Measurements from ENCODE around the gene CEP41. TPM values are rescaled to one million over a fixed set of nuclear protein-coding genes. Genes with fewer than 3 reads are reported as not detected.
A peak's percentile ranks its signal among the peaks of the same experiment; 100 is the strongest.

CEP41 gene
- total and polyA plus RNA-seq, 4 donors, result 2.3 to 3.5 (median 2.8) TPM

DNA sequence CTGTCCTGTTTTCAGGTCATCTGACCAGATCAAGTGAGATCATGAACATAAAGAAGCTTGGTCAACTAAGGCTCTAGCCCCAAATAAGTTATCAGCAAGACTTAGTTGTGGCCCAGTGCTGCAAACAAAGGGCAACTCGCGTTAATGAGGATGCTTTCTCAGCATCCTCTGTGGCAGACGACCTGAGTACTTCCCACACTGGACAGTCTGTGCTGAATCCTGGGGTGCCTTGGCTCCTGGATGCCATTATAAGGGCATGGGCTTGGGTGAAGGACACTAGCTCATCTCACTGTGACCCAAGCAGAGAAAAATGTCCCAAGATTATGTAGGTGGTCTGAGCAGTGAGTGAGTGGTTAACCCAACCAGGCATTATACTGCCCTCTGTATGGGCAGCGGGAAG is 82.3 kb downstream of the CEP41 start:
- Histone ChIP-seq H3K36me3 (ENCODE audit: control insufficient read depth in 4 of 4, insufficient read depth in 3 of 4, low read depth in 1 of 4, low read length in 3 of 4) (no peaks in the 10 kb centered on the region), H3K4me3 (ENCODE audit: low read depth in 1 of 3, low read length in 3 of 3) (no peak overlapping the region), H3K9me3 (ENCODE audit: control insufficient read depth in 4 of 4, low read length in 3 of 4) (peaks cover 3 to 11% (median 5%) of the 10 kb centered on the region in 4 donors), H3K27me3 (ENCODE audit: control insufficient read depth in 4 of 4, insufficient read depth in 4 of 4, low read length in 3 of 4) (no peaks in the 10 kb centered on the region), H3K9ac (ENCODE audit: low read depth in 1 of 2, low read length in 2 of 2) (no peak overlapping the region), H3K4me1 (ENCODE audit: control insufficient read depth in 4 of 4, insufficient read depth in 4 of 4, low read length in 3 of 4) (no peaks in the 10 kb centered on the region), H3K27ac (ENCODE audit: low read depth in 1 of 2, low read length in 2 of 2) (no peak overlapping the region)
- WGBS, result 87% methylated on average over 4 of the region's 4 CpGs
- DNase-seq (ENCODE audit: low spot score), result no peak
- no peak for TF ChIP-seq HNF4A (conservative IDR thresholded peaks at IDR 0.05)

DNA sequence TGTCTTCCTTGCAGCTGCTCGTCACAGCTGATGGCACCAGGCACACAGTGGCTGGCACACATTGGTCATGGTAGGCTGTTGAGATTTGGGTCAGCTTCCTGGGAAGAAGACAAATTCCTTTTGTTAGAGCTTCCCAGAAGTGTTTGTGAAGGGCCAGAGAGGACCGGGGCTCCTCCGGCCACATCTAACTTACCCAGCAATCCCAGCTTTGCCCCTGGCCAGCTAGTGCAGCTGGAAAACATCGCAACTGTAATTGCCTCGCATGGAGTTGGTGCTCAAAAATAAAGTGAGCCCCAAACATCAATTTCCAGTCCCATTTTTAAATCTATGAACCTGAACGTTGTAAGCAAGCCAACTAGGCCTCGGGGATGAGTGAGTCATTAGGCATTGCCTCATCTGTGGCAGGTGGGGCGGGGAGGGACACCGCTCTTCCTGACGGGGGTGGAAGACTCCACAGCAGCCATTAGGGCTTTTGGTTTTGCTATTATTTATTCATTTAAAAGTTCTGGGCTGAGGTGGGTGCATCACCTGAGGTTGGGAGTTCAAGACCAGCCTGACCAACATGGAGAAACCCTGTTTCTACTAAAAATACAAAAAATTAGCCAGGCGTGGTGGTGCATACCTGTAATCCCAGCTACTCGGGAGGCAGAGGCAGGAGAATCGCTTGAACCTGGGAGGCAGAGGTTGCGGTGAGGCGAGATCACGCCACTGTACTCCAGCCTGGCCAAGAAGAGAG is 83.8 kb downstream of the CEP41 start:
- WGBS, result 86% methylated on average over 16 of the region's 16 CpGs
- Histone ChIP-seq H3K4me1 (ENCODE audit: control insufficient read depth in 4 of 4, insufficient read depth in 4 of 4, low read length in 3 of 4) (no peaks in the 10 kb centered on the region), H3K9me3 (ENCODE audit: control insufficient read depth in 4 of 4, low read length in 3 of 4) (peaks cover 3 to 11% (median 5%) of the 10 kb centered on the region in 4 donors), H3K9ac (ENCODE audit: low read depth in 1 of 2, low read length in 2 of 2) (no peak overlapping the region), H3K4me3 (ENCODE audit: low read depth in 1 of 3, low read length in 3 of 3) (no peak overlapping the region), H3K36me3 (ENCODE audit: control insufficient read depth in 4 of 4, insufficient read depth in 3 of 4, low read depth in 1 of 4, low read length in 3 of 4) (no peaks in the 10 kb centered on the region), H3K27ac (ENCODE audit: low read depth in 1 of 2, low read length in 2 of 2) (no peak overlapping the region), H3K27me3 (ENCODE audit: control insufficient read depth in 4 of 4, insufficient read depth in 4 of 4, low read length in 3 of 4) (peaks cover 0 to 3% (median 0%) of the 10 kb centered on the region in 4 donors)
- TF ChIP-seq EGR1 (IDR thresholded peaks at IDR 0.05; ENCODE audit: low read depth in 2 of 2), result no peak
- TF ChIP-seq TAF1 (conservative IDR thresholded peaks at IDR 0.05), result no peak
- TF ChIP-seq HNF4G (IDR thresholded peaks at IDR 0.05), result no peak
- TF ChIP-seq ZBTB33 (IDR thresholded peaks at IDR 0.05), result no peak
- no peak for TF ChIP-seq YY1 (IDR thresholded peaks at IDR 0.05)
- DNase-seq (ENCODE audit: low spot score), result no peak

- Histone ChIP-seq H3K9ac (ENCODE audit: low read depth in 1 of 2, low read length in 2 of 2) (no peak overlapping the region), H3K27ac (ENCODE audit: low read depth in 1 of 2, low read length in 2 of 2) (peak overlapping the region in 1 of 2 donors; percentile 32), H3K4me3 (ENCODE audit: low read depth in 1 of 3, low read length in 3 of 3) (no peak overlapping the region), H3K9me3 (ENCODE audit: control insufficient read depth in 4 of 4, low read length in 3 of 4) (peaks cover 3 to 11% (median 5%) of the 10 kb centered on the region in 4 donors), H3K27me3 (ENCODE audit: control insufficient read depth in 4 of 4, insufficient read depth in 4 of 4, low read length in 3 of 4) (peaks cover 0 to 3% (median 0%) of the 10 kb centered on the region in 4 donors), H3K36me3 (ENCODE audit: control insufficient read depth in 4 of 4, insufficient read depth in 3 of 4, low read depth in 1 of 4, low read length in 3 of 4) (no peaks in the 10 kb centered on the region), H3K4me1 (ENCODE audit: control insufficient read depth in 4 of 4, insufficient read depth in 4 of 4, low read length in 3 of 4) (no peaks in the 10 kb centered on the region)
- DNase-seq (ENCODE audit: low spot score), result no peak
- 70% methylated on average over 9 of the region's 9 CpGs for WGBS
- no peak for TF ChIP-seq EGR1 (IDR thresholded peaks at IDR 0.05; ENCODE audit: low read depth in 2 of 2)
- peak; percentile 28 for TF ChIP-seq SP1 (IDR thresholded peaks at IDR 0.05)
- no peak for TF ChIP-seq FOXA1 (IDR thresholded peaks at IDR 0.05)
- peak; percentile 94 for TF ChIP-seq REST (IDR thresholded peaks at IDR 0.05)
- no peak for TF ChIP-seq HNF4A (conservative IDR thresholded peaks at IDR 0.05)
- TF ChIP-seq HNF4G (IDR thresholded peaks at IDR 0.05), result no peak
- no peak for TF ChIP-seq JUND (IDR thresholded peaks at IDR 0.05)
- peak in 1 of 2 donors; percentile 24 for TF ChIP-seq RAD21 (IDR thresholded peaks at IDR 0.05)
- no peak for TF ChIP-seq GABPA (IDR thresholded peaks at IDR 0.05 in 1 of 2, conservative IDR thresholded peaks at IDR 0.05 in 1 of 2)
- TF ChIP-seq, protein P1, sequence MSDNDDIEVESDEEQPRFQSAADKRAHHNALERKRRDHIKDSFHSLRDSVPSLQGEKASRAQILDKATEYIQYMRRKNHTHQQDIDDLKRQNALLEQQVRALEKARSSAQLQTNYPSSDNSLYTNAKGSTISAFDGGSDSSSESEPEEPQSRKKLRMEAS (IDR thresholded peaks at IDR 0.05), result no peak
- TF ChIP-seq FOXA2 (IDR thresholded peaks at IDR 0.05), result no peak
- TF ChIP-seq ZBTB33 (IDR thresholded peaks at IDR 0.05), result no peak
- TF ChIP-seq NR2F2 (IDR thresholded peaks at IDR 0.05), result peak; percentile 77
- no peak for TF ChIP-seq YY1 (IDR thresholded peaks at IDR 0.05)
- TF ChIP-seq RXRA (IDR thresholded peaks at IDR 0.05), result peak; percentile 8 to 34
These were observed 84.5 kb downstream of the CEP41 start for GRCh38 chr7:130356121-130356875.
